Measurements from ENCODE around the gene MIPOL1.
"Not testable (repeated sequence)": the region's sequence is repeated elsewhere in the genome, so short reads cannot be mapped to it uniquely, and the experiment has no call there.

The MIPOL1 gene

DNA sequence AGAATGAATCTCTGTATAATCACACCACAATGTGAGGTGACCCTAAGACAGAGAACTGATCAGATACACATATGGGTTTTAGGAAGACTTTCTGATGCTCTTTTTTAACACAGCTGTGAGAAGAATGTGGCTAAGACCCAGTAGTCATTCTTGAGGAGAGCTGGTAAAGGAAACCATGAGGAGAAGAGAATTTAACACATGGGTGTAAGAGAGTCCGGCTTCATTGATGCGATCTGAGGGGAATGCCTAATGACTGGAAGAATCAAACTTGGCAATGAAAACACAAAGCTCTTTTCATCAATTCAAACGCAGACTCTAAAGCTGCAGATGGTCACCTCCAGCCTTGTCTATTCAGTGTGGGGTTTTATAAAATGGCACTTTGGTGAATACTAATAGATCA, 318.0 kb downstream of the MIPOL1 start:
- DNase-seq: no peak

GRCh38 chr14:37526994-37527393, 329.3 kb downstream of the MIPOL1 start:
- DNase-seq: no peak

DNA sequence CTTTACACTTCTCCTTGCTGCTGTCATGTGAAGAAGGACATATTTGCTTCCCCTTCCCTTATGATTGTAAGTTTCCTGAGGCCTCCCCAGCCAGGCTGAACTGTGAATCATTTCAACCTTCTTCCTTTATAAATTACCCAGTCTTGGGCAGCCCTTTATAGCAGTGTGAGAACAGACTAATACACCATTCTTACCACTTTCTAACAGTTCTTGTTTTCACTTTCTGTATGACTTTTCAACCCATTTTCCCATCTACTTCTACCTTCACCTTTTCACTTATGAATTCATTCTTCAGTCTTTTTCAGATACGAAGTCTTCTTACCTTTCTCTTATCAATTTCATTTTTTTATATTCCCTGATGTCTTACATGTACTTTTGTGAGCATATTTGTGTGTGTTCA, 342.3 kb downstream of the MIPOL1 start:
- no peak for DNase-seq

- no peak for DNase-seq
Observed at GRCh38 chr14:37544407-37544806, 346.7 kb downstream of the MIPOL1 start.

DNA sequence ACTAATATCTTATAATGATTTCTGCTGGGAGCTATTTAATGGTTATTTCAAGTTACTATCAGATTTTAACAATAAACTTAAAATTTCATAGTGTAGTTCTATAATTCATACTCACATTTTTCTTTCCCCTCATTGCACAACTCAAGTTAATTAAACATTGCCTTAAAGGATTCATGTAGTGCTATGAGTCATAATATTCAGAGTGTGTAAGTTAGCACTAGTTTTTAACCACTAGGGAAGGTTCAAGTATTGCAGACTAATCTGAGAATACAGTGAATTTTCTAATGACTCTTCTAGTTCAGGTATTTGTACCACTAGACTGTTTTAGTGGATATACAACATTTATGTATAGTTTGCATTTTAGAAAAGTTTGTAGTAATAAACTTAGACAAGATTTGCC, 347.4 kb downstream of the MIPOL1 start:
- no peak for DNase-seq

DNA sequence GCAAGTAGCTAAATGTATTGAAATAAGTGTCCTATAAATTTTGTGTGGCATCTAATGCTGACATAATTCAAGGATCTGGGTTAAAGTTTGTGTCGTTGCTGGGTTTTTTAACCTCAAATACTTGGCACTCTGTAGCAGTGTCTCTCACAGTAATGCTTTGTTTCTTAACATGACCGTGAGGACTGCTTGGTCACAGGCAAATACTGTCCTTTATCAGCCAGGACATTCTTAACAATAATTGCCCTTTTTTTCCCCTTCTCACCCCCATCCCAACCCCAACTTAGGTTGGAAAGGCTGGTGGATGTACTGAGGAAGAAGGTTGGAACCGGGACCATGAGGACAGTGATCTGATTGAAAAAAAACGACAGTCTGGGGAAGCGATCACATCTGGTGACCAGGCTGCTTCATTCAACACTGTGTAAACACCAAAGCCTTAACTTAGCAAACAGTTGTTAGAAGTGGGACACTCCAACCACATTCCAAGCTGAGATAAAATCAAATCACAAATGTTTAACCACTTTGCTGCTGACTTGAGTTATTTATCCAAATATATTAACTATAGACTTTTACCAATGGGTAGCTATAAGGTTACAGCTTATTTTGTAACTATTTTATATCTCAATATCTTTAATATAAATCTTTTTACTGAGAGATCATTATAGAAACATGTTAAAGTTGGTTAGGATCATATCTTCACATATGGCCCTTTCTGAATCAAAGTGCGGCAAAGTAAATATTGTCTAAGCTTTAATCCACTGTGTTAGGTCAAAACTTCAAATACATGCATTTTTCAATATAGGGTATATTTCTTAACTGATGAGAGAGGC, 349.1 kb downstream of the MIPOL1 start:
- no peak for DNase-seq

- no peak for DNase-seq
Observed at GRCh38 chr14:37550511-37550910, 352.8 kb downstream of the MIPOL1 start.

GRCh38 chr14:37551119-37551518, 353.4 kb downstream of the MIPOL1 start:
- DNase-seq: no peak

GRCh38 chr14:37553935-37554550, 356.3 kb downstream of the MIPOL1 start:
- DNase-seq: no peak

DNA sequence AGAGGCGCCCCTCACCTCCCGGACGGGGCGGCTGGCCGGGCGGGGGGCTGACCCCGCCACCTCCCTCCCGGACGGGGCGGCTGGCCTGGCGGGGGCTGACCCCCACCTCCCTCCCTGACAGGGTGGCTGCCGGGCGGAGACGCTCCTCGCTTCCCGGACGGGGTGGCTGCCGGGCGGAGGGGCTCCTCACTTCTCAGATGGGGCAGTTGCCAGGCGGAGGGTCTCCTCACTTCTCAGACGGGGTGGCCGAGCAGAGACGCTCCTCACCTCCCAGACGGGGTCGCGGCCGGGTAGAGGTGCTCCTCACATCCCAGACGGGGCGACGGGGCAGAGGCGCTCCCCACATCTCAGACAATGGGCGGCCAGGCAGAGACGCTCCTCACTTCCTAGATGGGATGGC, 357.9 kb downstream of the MIPOL1 start:
- DNase-seq: not testable (repeated sequence)

DNA sequence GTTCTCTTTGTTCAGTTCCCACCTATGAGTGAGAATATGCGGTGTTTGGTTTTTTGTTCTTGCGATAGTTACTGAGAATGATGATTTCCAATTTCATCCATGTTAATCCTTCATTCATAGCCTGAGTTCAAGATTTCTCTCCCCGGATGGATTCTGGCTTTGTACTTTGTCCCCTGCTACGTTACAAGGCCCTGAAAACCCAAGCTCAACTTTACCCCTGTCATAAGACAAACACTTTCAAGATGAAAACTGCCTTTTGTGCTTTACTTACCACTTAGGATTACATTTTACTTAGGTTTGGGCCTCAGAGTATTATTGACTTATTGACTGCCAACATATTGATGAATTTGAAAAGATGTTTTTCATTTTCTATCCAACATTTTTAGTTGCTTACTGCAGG, 361.0 kb downstream of the MIPOL1 start:
- DNase-seq: no peak

DNA sequence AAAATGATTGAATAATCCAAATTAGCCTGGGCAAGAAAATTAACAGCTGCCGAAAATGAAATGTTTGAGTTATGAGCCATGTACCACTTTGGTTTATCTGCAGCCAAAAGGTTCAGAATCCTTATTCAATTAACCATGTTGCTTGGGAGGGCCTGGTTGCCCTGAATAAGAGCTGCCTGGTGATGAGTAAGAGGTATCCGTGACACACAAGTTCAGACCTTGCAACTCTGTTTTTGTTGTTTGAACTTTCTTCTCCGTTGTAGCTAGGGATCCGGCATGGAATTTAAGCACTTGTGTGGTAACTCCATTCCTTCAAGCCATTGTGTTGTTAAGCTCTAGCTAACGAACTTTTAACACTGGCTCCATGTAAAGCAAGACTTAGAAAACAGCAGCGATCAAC, 361.6 kb downstream of the MIPOL1 start:
- no peak for DNase-seq

GRCh38 chr14:37563189-37563588, 365.5 kb downstream of the MIPOL1 start:
- DNase-seq: no peak

DNA sequence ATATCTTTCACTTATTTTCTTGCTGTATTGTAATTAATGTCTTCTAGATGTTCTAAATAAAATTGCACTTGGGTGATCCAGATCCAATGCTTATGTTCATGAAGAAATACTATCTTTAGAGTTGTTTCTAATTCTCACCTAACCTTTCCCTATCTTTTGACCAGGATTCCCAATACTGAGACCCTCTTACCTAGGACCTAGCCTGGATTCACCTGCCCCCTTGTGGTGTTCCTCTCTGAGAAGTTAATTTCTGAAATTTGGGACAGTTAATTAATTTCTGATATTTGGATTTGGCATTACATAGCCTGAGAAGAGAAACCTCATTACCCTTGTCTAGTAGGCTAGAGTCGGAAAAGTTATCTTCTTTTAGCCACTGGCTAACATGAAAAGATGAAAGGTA, 367.8 kb downstream of the MIPOL1 start:
- DNase-seq: no peak

- DNase-seq: no peak
Observed at GRCh38 chr14:37566811-37567371, 369.2 kb downstream of the MIPOL1 start.

DNA sequence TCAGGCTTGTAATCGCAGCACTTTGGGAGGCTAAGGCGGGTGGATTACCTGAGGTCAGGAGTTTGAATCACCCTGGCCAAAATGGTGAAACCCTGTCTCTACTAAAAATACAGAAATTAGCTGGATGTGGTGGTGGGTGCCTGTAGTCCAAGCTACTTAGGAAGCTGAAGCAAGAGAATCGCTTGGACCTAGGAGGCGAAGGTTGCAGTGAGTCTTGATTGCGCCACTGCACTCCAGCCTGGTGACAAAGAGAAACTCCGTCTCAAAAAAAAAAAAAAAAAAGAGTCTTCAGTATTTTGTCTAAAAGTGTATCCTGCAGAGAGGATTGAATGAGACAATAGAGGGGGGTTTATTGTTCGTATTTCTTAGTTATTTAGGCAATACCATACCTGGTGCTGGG, 372.0 kb downstream of the MIPOL1 start:
- no peak for DNase-seq

DNA sequence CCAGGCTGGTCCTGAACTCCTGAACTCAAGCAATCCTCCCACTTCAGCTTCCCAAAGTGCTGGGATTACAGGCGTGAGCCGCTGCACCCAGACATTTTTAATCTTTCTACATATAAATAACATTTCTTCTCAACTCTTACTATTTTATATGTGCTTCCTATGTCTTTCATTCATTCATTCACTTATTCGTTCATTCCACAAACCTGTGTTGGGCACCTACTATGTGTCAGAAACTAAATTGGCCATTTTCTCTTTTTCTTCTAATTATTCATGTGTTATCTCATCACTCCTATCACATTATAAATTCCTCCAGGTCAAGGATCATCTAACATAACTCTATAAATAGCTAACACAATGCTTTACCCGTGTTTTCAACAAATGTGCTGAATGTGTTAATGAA, 373.7 kb downstream of the MIPOL1 start:
- no peak for DNase-seq

DNA sequence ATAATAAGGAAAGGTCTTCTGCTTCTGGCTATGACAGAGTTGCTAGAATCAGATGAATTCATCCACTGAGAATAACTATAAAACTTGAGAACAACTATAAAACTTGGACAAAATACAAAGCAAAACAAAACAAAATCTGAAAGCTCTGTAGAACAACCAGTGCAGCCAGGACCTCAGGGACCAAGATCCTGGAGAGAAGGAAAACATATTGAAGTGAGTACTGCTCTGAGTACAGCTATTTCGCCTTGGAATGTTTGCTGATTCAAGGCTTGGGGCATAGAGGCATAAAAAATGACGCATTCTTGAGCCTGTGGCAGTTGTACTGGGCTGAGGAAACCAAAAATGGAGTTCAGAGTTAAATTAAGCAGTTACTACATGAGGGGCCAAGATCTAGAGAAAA, 375.6 kb downstream of the MIPOL1 start:
- no peak for DNase-seq

DNA sequence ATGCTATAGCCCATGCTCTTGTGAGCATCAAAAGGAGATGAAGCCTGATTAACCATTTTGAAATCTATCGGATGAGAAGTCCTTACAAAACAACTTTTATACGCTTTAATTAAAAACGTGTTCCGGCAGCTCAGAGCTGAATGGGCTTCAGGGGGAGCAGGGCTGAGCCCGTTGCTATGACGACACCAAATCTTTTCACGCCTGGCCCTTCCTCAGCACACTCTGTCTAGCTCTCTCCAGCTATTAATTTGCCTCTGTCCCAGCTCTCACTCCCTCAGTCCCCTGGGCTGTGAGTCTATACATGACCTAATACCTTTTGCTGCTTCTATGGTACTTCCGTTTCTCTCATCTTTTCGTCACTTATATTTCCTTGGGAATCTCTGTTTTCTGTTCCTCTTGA, 381.5 kb downstream of the MIPOL1 start:
- no peak for DNase-seq

DNA sequence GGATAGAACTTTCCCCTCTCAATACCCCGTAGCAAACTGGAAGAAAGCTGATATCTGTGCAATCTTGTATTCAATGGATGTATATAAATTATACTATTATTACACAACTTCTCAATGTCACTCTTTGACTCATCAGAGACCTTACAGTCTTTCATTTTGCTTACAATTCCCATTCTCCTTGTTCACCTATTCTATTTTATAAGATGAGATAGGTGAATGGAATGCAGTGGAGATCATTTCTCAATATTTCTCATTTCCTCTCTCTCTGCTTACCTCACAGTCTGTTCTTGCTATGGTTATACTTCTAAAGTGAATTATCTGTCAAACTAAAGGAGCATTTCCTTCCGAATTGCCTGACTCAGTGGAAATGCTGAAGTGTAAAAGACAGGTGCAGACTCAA, 382.4 kb downstream of the MIPOL1 start:
- DNase-seq: no peak

- no peak for DNase-seq
Observed at GRCh38 chr14:37583358-37584210, 385.8 kb downstream of the MIPOL1 start.
